D721Med (cell line): ENCODE results near the gene BHLHA15.

ENCODE experiments used
- DNase-seq: peaks from one replicate; pipeline ENCODE4 v3.0.0; 2011; ENCODE audit warnings: low spot score; ENCODE audit not compliant: insufficient read length
- FAIRE-seq: peaks from 2 replicates; lab custom pipeline; 2011; peaks lifted over from hg19 to GRCh38; lab: Jason Lieb, UNC
- CTCF ChIP-seq: IDR thresholded peaks from 2 replicates; pipeline ENCODE4 v1.5.1; 2012; ENCODE audit warnings: mild to moderate bottlenecking, control low read depth; ENCODE audit not compliant: insufficient read depth; ENCODE audit errors: missing control alignments

Gene BHLHA15

GRCh38 chr7:98211676-98212531 is 665 bp downstream of the BHLHA15 start:
- DNase-seq (no peak), FAIRE-seq (no peak)
- no peak for TF ChIP-seq CTCF

- FAIRE-seq = no peak
- TF ChIP-seq CTCF = no peak
- DNase-seq = no peak
Observed at GRCh38 chr7:98212532-98213041, 1.3 kb downstream of the BHLHA15 start.

GRCh38 chr7:98213296-98213887 is 2.2 kb downstream of the BHLHA15 start:
- DNase-seq (no peak), FAIRE-seq (no peak)
- TF ChIP-seq CTCF = no peak

- no peak for TF ChIP-seq CTCF
- FAIRE-seq (no peak), DNase-seq (no peak)
Observed at GRCh38 chr7:98213888-98214810, 2.9 kb downstream of the BHLHA15 start.

GRCh38 chr7:98214811-98215321 is 3.6 kb downstream of the BHLHA15 start:
- DNase-seq = no peak
- FAIRE-seq = no peak
- TF ChIP-seq CTCF = no peak

GRCh38 chr7:98215561-98216495 is 4.6 kb downstream of the BHLHA15 start:
- no peak for DNase-seq
- no peak for FAIRE-seq
- TF ChIP-seq CTCF = no peak
